Raji (cell line): ENCODE measurements around the gene GALC.

ENCODE experiments used
- POLR2A ChIP-seq: IDR thresholded peaks from 2 replicates; pipeline ENCODE4 v1.6.1; 2011; ENCODE audit warnings: low read depth, low read length, control low read depth; ENCODE audit not compliant: insufficient read depth

GALC gene

GRCh38 chr14:87992718-87993628 lies at the start of gene GALC:
GALC (minus strand) TSS chr14:87993182; CDS start chr14:87993164, 18 bp downstream.
- TF ChIP-seq POLR2A: no peak

GRCh38 chr14:88040146-88040545 lies 47.2 kb upstream of the GALC start:
- no peak for TF ChIP-seq POLR2A

- no peak for TF ChIP-seq POLR2A
Measured at GRCh38 chr14:88039197-88039596, 46.2 kb upstream of the GALC start.

- no peak for TF ChIP-seq POLR2A
Measured at GRCh38 chr14:88037325-88037724, 44.3 kb upstream of the GALC start.

- TF ChIP-seq POLR2A: no peak
Measured at GRCh38 chr14:88036422-88036821, 43.4 kb upstream of the GALC start.

- TF ChIP-seq POLR2A: no peak
Measured at GRCh38 chr14:88034076-88034475, 41.1 kb upstream of the GALC start.

GRCh38 chr14:88032373-88032772 lies 39.4 kb upstream of the GALC start:
- TF ChIP-seq POLR2A: no peak

- no peak for TF ChIP-seq POLR2A
Measured at GRCh38 chr14:88030892-88031291, 37.9 kb upstream of the GALC start.

GRCh38 chr14:88030079-88030478 lies 37.1 kb upstream of the GALC start:
- TF ChIP-seq POLR2A: no peak

- TF ChIP-seq POLR2A: no peak
Measured at GRCh38 chr14:88029500-88029899, 36.5 kb upstream of the GALC start.

GRCh38 chr14:88026890-88027289 lies 33.9 kb upstream of the GALC start:
- no peak for TF ChIP-seq POLR2A

- TF ChIP-seq POLR2A: no peak
Measured at GRCh38 chr14:88025313-88025712, 32.3 kb upstream of the GALC start.

- TF ChIP-seq POLR2A: no peak
Measured at GRCh38 chr14:88023658-88024187, 30.7 kb upstream of the GALC start.

GRCh38 chr14:88017535-88017934 lies 24.6 kb upstream of the GALC start:
- TF ChIP-seq POLR2A: no peak

GRCh38 chr14:88016768-88017167 lies 23.8 kb upstream of the GALC start:
- no peak for TF ChIP-seq POLR2A

- no peak for TF ChIP-seq POLR2A
Measured at GRCh38 chr14:88013750-88014349, 20.9 kb upstream of the GALC start.
